ENCODE results near the gene IFNA6. TPM values are rescaled to one million over a fixed set of nuclear protein-coding genes. Genes with fewer than 3 reads are reported as not detected.

The IFNA6 gene
- total RNA-seq, 1 experiment from 2014 or later = not detected

DNA sequence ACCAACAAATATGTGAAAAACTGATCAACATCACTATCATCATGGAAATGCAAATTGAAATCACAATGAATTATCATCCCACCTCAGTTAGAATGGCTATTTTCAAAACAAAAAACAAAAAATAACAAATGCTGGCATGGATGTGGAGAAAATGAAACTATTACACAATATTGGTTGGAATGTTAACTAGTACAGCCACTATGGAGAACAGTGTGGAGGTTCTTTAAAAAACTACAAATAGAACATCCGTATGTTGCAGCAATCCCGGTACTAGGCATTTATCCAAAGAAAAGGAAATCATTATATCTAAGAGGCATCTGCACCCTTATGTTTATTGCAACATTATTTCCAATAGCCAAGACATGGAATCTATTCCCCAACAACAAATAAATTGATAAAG, 36.5 kb downstream of the IFNA6 start:
- peaks cover 8% of the 10 kb centered on the region for H3K27me3 ChIP-seq (replicated peaks; ENCODE audit: insufficient read depth, low read depth, low read length, poor library complexity)
- no peaks in the 10 kb centered on the region for H3K4me1 ChIP-seq (ENCODE audit: insufficient read depth, low read length, poor library complexity, severe bottlenecking)
- no peak for DNase-seq (ENCODE audit: low spot score)
- intact Hi-C loops (cut with micrococcal nuclease; ENCODE audit: unreplicated experiment) = no loop called here
- POLR2A ChIA-PET (ENCODE audit: low non-redundant PET) = no interaction called here
- CTCF ChIA-PET = no interaction called here
- H3K4me3 ChIP-seq (ENCODE audit: low read depth, low read length, poor library complexity, severe bottlenecking) = no peak overlapping the region
- no peak overlapping the region for H3K27ac ChIP-seq (ENCODE audit: low read depth, low read length, poor library complexity, severe bottlenecking)
- TF ChIP-seq EZH2 (IDR thresholded peaks at IDR 0.05; ENCODE audit: borderline replicate concordance, low read depth, low read length, poor library complexity, severe bottlenecking) = no peak
- TF ChIP-seq, protein P1, sequence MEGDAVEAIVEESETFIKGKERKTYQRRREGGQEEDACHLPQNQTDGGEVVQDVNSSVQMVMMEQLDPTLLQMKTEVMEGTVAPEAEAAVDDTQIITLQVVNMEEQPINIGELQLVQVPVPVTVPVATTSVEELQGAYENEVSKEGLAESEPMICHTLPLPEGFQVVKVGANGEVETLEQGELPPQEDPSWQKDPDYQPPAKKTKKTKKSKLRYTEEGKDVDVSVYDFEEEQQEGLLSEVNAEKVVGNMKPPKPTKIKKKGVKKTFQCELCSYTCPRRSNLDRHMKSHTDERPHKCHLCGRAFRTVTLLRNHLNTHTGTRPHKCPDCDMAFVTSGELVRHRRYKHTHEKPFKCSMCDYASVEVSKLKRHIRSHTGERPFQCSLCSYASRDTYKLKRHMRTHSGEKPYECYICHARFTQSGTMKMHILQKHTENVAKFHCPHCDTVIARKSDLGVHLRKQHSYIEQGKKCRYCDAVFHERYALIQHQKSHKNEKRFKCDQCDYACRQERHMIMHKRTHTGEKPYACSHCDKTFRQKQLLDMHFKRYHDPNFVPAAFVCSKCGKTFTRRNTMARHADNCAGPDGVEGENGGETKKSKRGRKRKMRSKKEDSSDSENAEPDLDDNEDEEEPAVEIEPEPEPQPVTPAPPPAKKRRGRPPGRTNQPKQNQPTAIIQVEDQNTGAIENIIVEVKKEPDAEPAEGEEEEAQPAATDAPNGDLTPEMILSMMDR (conservative IDR thresholded peaks at IDR 0.05; ENCODE audit: low read depth, low read length) = no peak
- no peaks in the 10 kb centered on the region for H3K36me3 ChIP-seq (ENCODE audit: insufficient read depth, low read length, poor library complexity, severe bottlenecking)
- BruUV-seq (replicated peaks) = no TSS peak
- no peaks in the 10 kb centered on the region for H3K9me3 ChIP-seq (ENCODE audit: low read depth, low read length, poor library complexity, severe bottlenecking)

- DNase-seq (ENCODE audit: low spot score) = no peak
- Histone ChIP-seq H3K36me3 (ENCODE audit: insufficient read depth, low read length, poor library complexity, severe bottlenecking) (no peaks in the 10 kb centered on the region), H3K4me1 (ENCODE audit: insufficient read depth, low read length, poor library complexity, severe bottlenecking) (no peaks in the 10 kb centered on the region), H3K27ac (ENCODE audit: low read depth, low read length, poor library complexity, severe bottlenecking) (no peak overlapping the region), H3K4me3 (ENCODE audit: low read depth, low read length, poor library complexity, severe bottlenecking) (no peak overlapping the region), H3K9me3 (ENCODE audit: low read depth, low read length, poor library complexity, severe bottlenecking) (no peaks in the 10 kb centered on the region), H3K27me3 (replicated peaks; ENCODE audit: insufficient read depth, low read depth, low read length, poor library complexity) (peaks cover 18% of the 10 kb centered on the region)
- TF ChIP-seq, protein P1 (conservative IDR thresholded peaks at IDR 0.05; ENCODE audit: low read depth, low read length) = no peak
- TF ChIP-seq EZH2 (IDR thresholded peaks at IDR 0.05; ENCODE audit: borderline replicate concordance, low read depth, low read length, poor library complexity, severe bottlenecking) = no peak
- POLR2A ChIA-PET (ENCODE audit: low non-redundant PET) = no interaction called here
- no TSS peak for BruUV-seq (replicated peaks)
- CTCF ChIA-PET = no interaction called here
- intact Hi-C loops (cut with micrococcal nuclease; ENCODE audit: unreplicated experiment) = no loop called here
These were observed 38.8 kb downstream of the IFNA6 start for GRCh38 chr9:21311889-21312288.

GRCh38 chr9:21305213-21305612, 45.5 kb downstream of the IFNA6 start, which contains the start of gene IFNA5:
Gene IFNA5, minus strand, starts transcription at chr9:21305313. Its CDS starts 57 bp downstream, at chr9:21305256.
- H3K9me3 ChIP-seq (ENCODE audit: low read depth, low read length, poor library complexity, severe bottlenecking) = no peaks in the 10 kb centered on the region
- H3K36me3 ChIP-seq (ENCODE audit: insufficient read depth, low read length, poor library complexity, severe bottlenecking) = no peaks in the 10 kb centered on the region
- no peaks in the 10 kb centered on the region for H3K4me1 ChIP-seq (ENCODE audit: insufficient read depth, low read length, poor library complexity, severe bottlenecking)
- peaks cover 43% of the 10 kb centered on the region for H3K27me3 ChIP-seq (replicated peaks; ENCODE audit: insufficient read depth, low read depth, low read length, poor library complexity)
- POLR2A ChIA-PET (ENCODE audit: low non-redundant PET) = no interaction called here
- H3K27ac ChIP-seq (ENCODE audit: low read depth, low read length, poor library complexity, severe bottlenecking) = no peak within 1 kb of the TSS
- DNase-seq (ENCODE audit: low spot score) = no peak
- CTCF ChIA-PET = no interaction called here
- no TSS peak for BruUV-seq (replicated peaks)
- no peak for TF ChIP-seq EZH2 (IDR thresholded peaks at IDR 0.05; ENCODE audit: borderline replicate concordance, low read depth, low read length, poor library complexity, severe bottlenecking)
- TF ChIP-seq, protein P1 (conservative IDR thresholded peaks at IDR 0.05; ENCODE audit: low read depth, low read length) = no peak
- no peak within 1 kb of the TSS for H3K4me3 ChIP-seq (ENCODE audit: low read depth, low read length, poor library complexity, severe bottlenecking)
- intact Hi-C loops (cut with micrococcal nuclease; ENCODE audit: unreplicated experiment) = no loop called here

Other genes starting within 250 kb of the IFNA6 start
- gene IFNW1, start 209.1 kb downstream of the IFNA6 start, total RNA-seq (2021) = not detected in 2 replicates
- gene IFNA21, start 184.2 kb downstream of the IFNA6 start, total RNA-seq (2021) = not detected in 2 replicates
- not detected in 2 replicates for gene IFNA4, start 163.3 kb downstream of the IFNA6 start, total RNA-seq (2021)
- gene IFNA7, start 148.7 kb downstream of the IFNA6 start, total RNA-seq (2021) = not detected in 2 replicates
- not detected in 2 replicates for gene IFNA10, start 143.7 kb downstream of the IFNA6 start, total RNA-seq (2021)
- gene IFNA16, start 133.6 kb downstream of the IFNA6 start, total RNA-seq (2021) = not detected in 2 replicates
- not detected in 2 replicates for gene IFNA17, start 122.7 kb downstream of the IFNA6 start, total RNA-seq (2021)
- gene IFNA14, start 110.9 kb downstream of the IFNA6 start, total RNA-seq (2021) = not detected in 2 replicates
- gene IFNA5, start 45.6 kb downstream of the IFNA6 start, total RNA-seq (2021) = not detected in 2 replicates
- gene KLHL9, start 15.5 kb downstream of the IFNA6 start, total RNA-seq (2021) = 8.4 and 8.9 TPM in 2 replicates
- not detected in 2 replicates for gene IFNA13, start 17.2 kb upstream of the IFNA6 start, total RNA-seq (2021)
- gene IFNA2, start 34.5 kb upstream of the IFNA6 start, total RNA-seq (2021) = not detected in 2 replicates
- gene IFNA8, start 58.2 kb upstream of the IFNA6 start, total RNA-seq (2021) = not detected in 2 replicates
- gene IFNA1, start 89.6 kb upstream of the IFNA6 start, total RNA-seq (2021) = not detected in 2 replicates
- not detected in 2 replicates for gene IFNE, start 131.4 kb upstream of the IFNA6 start, total RNA-seq (2021)